Naive B cell (primary cell): Measurements from ENCODE around the gene MTF2. TPM values are rescaled to one million over a fixed set of nuclear protein-coding genes. Genes with fewer than 3 reads are reported as not detected.
A peak's percentile ranks its signal among the peaks of the same experiment; 100 is the strongest.

ENCODE experiments used
- ATAC-seq, 2 donors: fragments of 150-1000 bp; cut with Tn5 transposase; 2 replicates each; pipeline ENCODE4 v1.10.0; 2021; ENCODE audit warnings: low read depth in 2 of 2, mild to moderate bottlenecking in 2 of 2, moderate library complexity in 2 of 2
- DNase-seq: peaks from one replicate; pipeline ENCODE4 v3.0.0; 2022
- H3K27ac Mint-ChIP-seq, 6 donors: one replicate each; pipeline ENCODE4 v1.8.0; 2020 to 2022; ENCODE audit warnings: mild to moderate bottlenecking in 6 of 6, mixed read lengths in 6 of 6, moderate library complexity in 5 of 6, inconsistent platforms in 2 of 6
- H3K27me3 Mint-ChIP-seq, 3 donors: one replicate each; pipeline ENCODE4 v1.8.0; 2021 to 2022; ENCODE audit warnings: mixed read lengths in 3 of 3, mild to moderate bottlenecking in 1 of 3
- H3K36me3 Mint-ChIP-seq, 2 donors: one replicate each; pipeline ENCODE4 v1.8.0; 2020 to 2022; ENCODE audit warnings: mixed read lengths in 2 of 2, inconsistent platforms in 1 of 2, mild to moderate bottlenecking in 1 of 2
- H3K4me1 Mint-ChIP-seq, 3 donors: one replicate each; pipeline ENCODE4 v1.8.0; 2020 to 2022; ENCODE audit warnings: mixed read lengths in 3 of 3, inconsistent platforms in 1 of 3, mild to moderate bottlenecking in 1 of 3, moderate library complexity in 1 of 3
- H3K4me3 Mint-ChIP-seq, 8 donors: one replicate each; pipeline ENCODE4 v1.8.0; 2020 to 2022; ENCODE audit warnings: mild to moderate bottlenecking in 8 of 8, mixed read lengths in 8 of 8, moderate library complexity in 8 of 8, inconsistent platforms in 2 of 8
- H3K9me3 Mint-ChIP-seq, 7 donors: one replicate each; pipeline ENCODE4 v1.8.0; 2020 to 2022; ENCODE audit warnings: mixed read lengths in 7 of 7, mild to moderate bottlenecking in 5 of 7, inconsistent platforms in 2 of 7, moderate library complexity in 1 of 7
- polyA plus RNA-seq, 6 donors: library from polyadenylated mRNA; unstranded; fragments of 300-500 nt; fragmentation: Illumina TruSeq; gene quantifications; one replicate each; pipeline ENCODE4 v1.2.3, GENCODE V29; 2021; ENCODE audit warnings: low read depth in 6 of 6

Gene MTF2
- polyA plus RNA-seq, 6 donors from 2014 or later: 83.6 to 146 (median 97.7) TPM

- Mint-ChIP-seq H3K36me3 (no peaks in the 10 kb centered on the region), H3K27me3 (peaks cover 13 to 37% (median 17%) of the 10 kb centered on the region in 3 donors), H3K4me1 (peaks cover 0 to 6% (median 0%) of the 10 kb centered on the region in 3 donors), H3K9me3 (no peaks in the 10 kb centered on the region), H3K27ac (no peak overlapping the region), H3K4me3 (no peak overlapping the region)
- no peak for DNase-seq
- no peak for ATAC-seq
Measured at GRCh38 chr1:93056649-93057048, 22.4 kb upstream of the MTF2 start.

GRCh38 chr1:93061895-93062792, 16.9 kb upstream of the MTF2 start:
- DNase-seq (peak; percentile 41), ATAC-seq (peak; percentile 79 to 97)
- Mint-ChIP-seq H3K4me3 (no peak overlapping the region), H3K27ac (peak overlapping the region in 2 of 6 donors; percentile 3 to 49), H3K36me3 (no peaks in the 10 kb centered on the region), H3K9me3 (no peaks in the 10 kb centered on the region), H3K4me1 (peaks cover 0 to 5% (median 0%) of the 10 kb centered on the region in 3 donors), H3K27me3 (peaks cover 8 to 32% (median 17%) of the 10 kb centered on the region in 3 donors)

GRCh38 chr1:93076268-93076667, 2.8 kb upstream of the MTF2 start:
- Mint-ChIP-seq H3K36me3 (no peaks in the 10 kb centered on the region), H3K9me3 (peaks cover 0 to 5% (median 0%) of the 10 kb centered on the region in 7 donors), H3K4me1 (peaks cover 18 to 32% (median 22%) of the 10 kb centered on the region in 3 donors), H3K27me3 (no peaks in the 10 kb centered on the region), H3K4me3 (peak overlapping the region in 1 of 8 donors; percentile 53), H3K27ac (no peak overlapping the region)
- DNase-seq (no peak), ATAC-seq (no peak)

GRCh38 chr1:93078203-93078602, 880 bp upstream of the MTF2 start:
- H3K27ac Mint-ChIP-seq: peak overlapping the region in 5 of 6 donors; percentile 90 to 97 (median 97)
- ATAC-seq (no peak), DNase-seq (no peak)
- H3K4me1 Mint-ChIP-seq: peaks cover 22 to 49% (median 29%) of the 10 kb centered on the region in 3 donors
- H3K36me3 Mint-ChIP-seq: peaks cover 0 to under 1% of the 10 kb centered on the region in 2 donors
- H3K4me3 Mint-ChIP-seq: peak overlapping the region; percentile 89 to 100 (median 96)
- H3K9me3 Mint-ChIP-seq: no peaks in the 10 kb centered on the region
- no peaks in the 10 kb centered on the region for H3K27me3 Mint-ChIP-seq

- peaks cover 0 to 4% of the 10 kb centered on the region in 2 donors for H3K36me3 Mint-ChIP-seq
- ATAC-seq: no peak
- no peaks in the 10 kb centered on the region for H3K9me3 Mint-ChIP-seq
- H3K4me1 Mint-ChIP-seq: peaks cover 26 to 52% (median 33%) of the 10 kb centered on the region in 3 donors
- H3K4me3 Mint-ChIP-seq: peak overlapping the region; percentile 89 to 100 (median 96)
- no peaks in the 10 kb centered on the region for H3K27me3 Mint-ChIP-seq
- no peak for DNase-seq
- peak overlapping the region; percentile 92 to 98 (median 97) for H3K27ac Mint-ChIP-seq
Measured at GRCh38 chr1:93078638-93078985, 471 bp upstream of the MTF2 start.

- Mint-ChIP-seq H3K27ac (peak overlapping the region; percentile 92 to 98 (median 97)), H3K9me3 (no peaks in the 10 kb centered on the region), H3K4me3 (peak overlapping the region; percentile 89 to 100 (median 96)), H3K4me1 (peaks cover 31 to 57% (median 44%) of the 10 kb centered on the region in 3 donors), H3K27me3 (no peaks in the 10 kb centered on the region), H3K36me3 (peaks cover 0 to 4% of the 10 kb centered on the region in 2 donors)
- no peak for ATAC-seq
- DNase-seq: no peak
Measured at GRCh38 chr1:93079685-93080141, 630 bp downstream of the MTF2 start.

- Mint-ChIP-seq H3K9me3 (no peaks in the 10 kb centered on the region), H3K4me1 (peaks cover 31 to 62% (median 45%) of the 10 kb centered on the region in 3 donors)
- DNase-seq: peak; percentile 43
Measured at GRCh38 chr1:93080179-93080823, 1.2 kb downstream of the MTF2 start.

GRCh38 chr1:93081716-93082115, 2.6 kb downstream of the MTF2 start:
- Mint-ChIP-seq H3K27me3 (no peaks in the 10 kb centered on the region), H3K36me3 (peaks cover 0 to 10% of the 10 kb centered on the region in 2 donors), H3K27ac (peak overlapping the region in 1 of 6 donors; percentile 47), H3K9me3 (no peaks in the 10 kb centered on the region), H3K4me1 (peaks cover 31 to 74% (median 53%) of the 10 kb centered on the region in 3 donors), H3K4me3 (peak overlapping the region in 7 of 8 donors; percentile 6 to 99 (median 94))
- no peak for DNase-seq
- ATAC-seq: no peak

More at GRCh38 chr1:93080179-93080823, 1.2 kb downstream of the MTF2 start:
- peak; percentile 65 to 66 for ATAC-seq
- peak overlapping the region; percentile 89 to 97 (median 94) for H3K27ac Mint-ChIP-seq
- peak overlapping the region; percentile 89 to 100 (median 96) for H3K4me3 Mint-ChIP-seq
- H3K27me3 Mint-ChIP-seq: no peaks in the 10 kb centered on the region
- peaks cover 0 to 4% of the 10 kb centered on the region in 2 donors for H3K36me3 Mint-ChIP-seq

GRCh38 chr1:93082313-93082712, 3.2 kb downstream of the MTF2 start:
- Mint-ChIP-seq H3K4me3 (peak overlapping the region in 1 of 8 donors; percentile 26), H3K36me3 (peaks cover 0 to 10% of the 10 kb centered on the region in 2 donors), H3K27ac (peak overlapping the region in 1 of 6 donors; percentile 93), H3K27me3 (no peaks in the 10 kb centered on the region), H3K9me3 (no peaks in the 10 kb centered on the region), H3K4me1 (peaks cover 31 to 80% (median 53%) of the 10 kb centered on the region in 3 donors)
- no peak for DNase-seq
- no peak for ATAC-seq

- no peaks in the 10 kb centered on the region for H3K9me3 Mint-ChIP-seq
- DNase-seq (no peak), ATAC-seq (no peak)
- no peaks in the 10 kb centered on the region for H3K27me3 Mint-ChIP-seq
- peaks cover 32 to 80% (median 48%) of the 10 kb centered on the region in 3 donors for H3K4me1 Mint-ChIP-seq
- peaks cover 0 to 10% of the 10 kb centered on the region in 2 donors for H3K36me3 Mint-ChIP-seq
- no peak overlapping the region for H3K27ac Mint-ChIP-seq
- H3K4me3 Mint-ChIP-seq: peak overlapping the region in 1 of 8 donors; percentile 0
Measured at GRCh38 chr1:93083979-93084378, 4.9 kb downstream of the MTF2 start.

- H3K27ac Mint-ChIP-seq: peak overlapping the region in 1 of 6 donors; percentile 72
- H3K27me3 Mint-ChIP-seq: no peaks in the 10 kb centered on the region
- no peaks in the 10 kb centered on the region for H3K9me3 Mint-ChIP-seq
- H3K4me1 Mint-ChIP-seq: peaks cover 18 to 73% (median 30%) of the 10 kb centered on the region in 3 donors
- ATAC-seq (no peak), DNase-seq (no peak)
- H3K36me3 Mint-ChIP-seq: peaks cover 0 to 10% of the 10 kb centered on the region in 2 donors
- H3K4me3 Mint-ChIP-seq: no peak overlapping the region
Measured at GRCh38 chr1:93087532-93087931, 8.4 kb downstream of the MTF2 start.

- H3K27me3 Mint-ChIP-seq: no peaks in the 10 kb centered on the region
- H3K9me3 Mint-ChIP-seq: no peaks in the 10 kb centered on the region
- no peak for ATAC-seq
- no peak for DNase-seq
- H3K27ac Mint-ChIP-seq: peak overlapping the region in 5 of 6 donors; percentile 18 to 88 (median 71)
- peaks cover 29 to 74% (median 40%) of the 10 kb centered on the region in 3 donors for H3K4me1 Mint-ChIP-seq
- peak overlapping the region in 1 of 8 donors; percentile 5 for H3K4me3 Mint-ChIP-seq
- peaks cover 6 to 7% of the 10 kb centered on the region in 2 donors for H3K36me3 Mint-ChIP-seq
Measured at GRCh38 chr1:93093332-93094006, 14.4 kb downstream of the MTF2 start.
